NCI-H187 treated with DMSO at 0.1 percent for 48 hours (cell line): ENCODE results near the gene LDLRAP1.
"Not testable (repeated sequence)": the region's sequence is repeated elsewhere in the genome, so short reads cannot be mapped to it uniquely, and the experiment has no call there.

ENCODE experiments used
- DNase-seq: peaks from one replicate; lab custom pipeline; 2025; lab: John Stamatoyannopoulos, UW

Gene LDLRAP1

GRCh38 chr1:25577134-25577920, 33.9 kb downstream of the LDLRAP1 start:
- DNase-seq = no peak

DNA sequence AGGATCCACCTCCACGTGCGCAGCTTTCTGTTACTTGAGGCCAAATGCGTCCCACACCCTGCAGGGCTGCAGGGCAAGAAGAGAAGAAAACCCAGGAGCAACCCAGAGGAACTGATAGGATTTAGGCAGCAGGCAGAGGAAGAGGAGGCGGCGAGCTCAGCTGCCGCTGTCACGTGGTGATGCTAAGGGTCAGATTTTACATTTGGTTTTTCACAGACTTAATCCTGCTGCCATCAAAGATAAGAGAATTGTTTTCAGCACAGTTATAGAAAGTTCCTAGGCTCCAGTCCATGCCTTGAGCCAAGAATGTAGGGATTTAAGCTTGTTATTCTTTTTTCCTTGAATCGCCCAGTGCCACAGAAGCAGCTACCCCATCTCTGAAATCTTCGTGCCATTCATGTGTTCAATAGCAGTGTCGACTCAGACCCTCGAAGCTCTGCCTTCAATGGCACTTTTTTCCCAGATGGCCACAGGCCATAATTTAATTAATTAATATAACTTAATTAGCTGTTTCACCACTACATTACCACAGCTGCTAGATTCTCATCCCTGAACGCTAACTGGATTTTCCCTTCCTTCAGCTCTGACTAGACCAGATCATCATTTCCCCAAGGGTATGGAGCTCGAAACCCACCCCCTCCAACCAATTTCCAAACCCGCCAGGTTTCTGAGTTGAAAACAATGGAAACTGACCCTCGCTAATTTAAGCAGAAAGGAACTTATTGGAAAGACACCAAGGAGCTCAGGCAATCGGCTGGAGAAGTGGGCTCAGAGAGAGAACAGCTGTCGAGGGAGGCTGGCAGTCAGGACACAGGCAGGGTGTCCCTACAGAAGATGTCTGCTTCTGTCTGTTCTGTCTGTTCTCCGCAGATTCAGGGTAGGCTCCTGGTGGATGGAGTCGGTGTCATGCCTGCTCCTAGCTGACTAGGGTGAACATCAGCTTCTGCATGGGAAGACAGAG, 36.2 kb downstream of the LDLRAP1 start:
- no peak for DNase-seq

DNA sequence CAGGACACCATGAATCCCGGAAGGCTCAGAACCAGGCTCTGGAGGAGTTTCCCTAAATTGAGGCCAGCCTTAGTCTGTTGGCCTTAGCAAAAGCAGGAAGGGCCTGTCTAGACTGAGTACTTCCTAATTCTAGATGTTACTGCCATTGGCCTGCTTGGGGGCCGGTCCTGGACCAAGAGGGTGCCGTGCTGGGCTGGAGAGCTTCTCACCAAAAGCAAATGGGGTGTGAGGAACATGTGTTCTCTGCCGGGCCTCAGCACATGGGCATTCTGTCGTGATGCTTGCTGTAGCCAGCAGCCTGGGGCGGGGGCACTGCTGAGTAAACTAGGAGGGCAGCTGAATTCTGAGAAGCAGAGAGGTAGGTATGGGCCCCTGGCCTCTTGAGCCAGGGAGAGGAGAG, 37.5 kb downstream of the LDLRAP1 start:
- no peak for DNase-seq

DNA sequence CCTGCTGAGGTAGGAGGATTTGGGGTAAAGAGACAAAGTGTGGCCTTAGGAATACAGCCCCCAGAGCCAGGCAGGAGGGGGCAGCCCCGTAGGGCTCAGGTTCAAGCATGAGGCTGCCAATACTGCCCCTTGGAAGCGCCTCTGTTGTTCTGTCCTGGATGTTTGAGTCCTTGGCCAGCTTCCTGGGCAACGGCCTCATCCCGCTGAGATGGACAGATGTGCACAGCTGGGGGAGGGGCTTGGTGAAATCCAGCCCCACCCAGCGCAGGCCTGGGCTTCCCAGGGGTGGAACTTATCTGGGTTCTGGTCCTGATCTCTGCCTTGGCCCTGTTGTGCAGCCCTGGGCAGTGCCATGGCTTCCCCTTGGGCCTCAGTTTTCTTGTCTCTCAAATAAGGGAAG, 38.4 kb downstream of the LDLRAP1 start:
- DNase-seq = no peak

DNA sequence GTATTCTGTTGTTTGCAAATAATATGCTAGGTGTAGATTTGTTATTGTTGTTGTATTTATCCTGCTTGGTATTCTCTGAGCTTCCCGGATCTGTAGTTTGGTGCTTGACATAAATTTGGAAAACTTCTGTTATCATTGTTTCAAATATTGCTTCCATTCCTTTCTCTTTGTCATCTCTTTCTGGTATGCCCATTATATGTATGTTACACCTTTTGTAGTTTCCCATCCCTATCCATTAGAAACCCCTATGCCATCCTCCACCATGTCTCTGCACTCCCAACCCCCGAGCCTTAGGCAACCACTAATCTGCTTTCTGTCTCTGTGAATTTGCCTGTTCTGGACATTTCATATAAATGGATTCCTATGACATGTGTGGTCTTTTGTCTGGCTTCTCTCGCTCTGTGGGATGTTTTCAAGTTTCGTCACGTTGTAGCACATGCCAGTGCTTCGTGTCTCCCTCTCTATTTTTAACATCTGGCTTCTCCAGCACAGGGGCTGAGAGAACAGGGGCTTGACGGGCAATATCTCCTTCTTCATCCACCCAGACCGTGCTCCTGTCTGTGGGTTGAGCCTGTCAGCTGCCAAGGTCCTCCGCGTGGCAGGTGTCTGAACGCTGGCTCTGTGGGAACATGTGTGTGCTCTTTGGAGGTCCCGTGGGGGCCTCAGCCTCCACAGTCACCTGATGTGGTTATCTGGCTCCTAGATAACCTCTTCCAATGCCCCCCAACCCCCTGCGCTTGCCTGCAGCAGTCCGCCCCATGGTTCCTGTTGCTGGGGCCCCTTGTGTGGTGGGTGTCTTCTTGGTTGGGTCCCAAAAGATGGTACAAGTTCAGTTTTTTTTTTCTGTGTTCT, 40.3 kb downstream of the LDLRAP1 start:
- DNase-seq = no peak

- DNase-seq = no peak
Observed at GRCh38 chr1:25586181-25586588, 42.8 kb downstream of the LDLRAP1 start.

DNA sequence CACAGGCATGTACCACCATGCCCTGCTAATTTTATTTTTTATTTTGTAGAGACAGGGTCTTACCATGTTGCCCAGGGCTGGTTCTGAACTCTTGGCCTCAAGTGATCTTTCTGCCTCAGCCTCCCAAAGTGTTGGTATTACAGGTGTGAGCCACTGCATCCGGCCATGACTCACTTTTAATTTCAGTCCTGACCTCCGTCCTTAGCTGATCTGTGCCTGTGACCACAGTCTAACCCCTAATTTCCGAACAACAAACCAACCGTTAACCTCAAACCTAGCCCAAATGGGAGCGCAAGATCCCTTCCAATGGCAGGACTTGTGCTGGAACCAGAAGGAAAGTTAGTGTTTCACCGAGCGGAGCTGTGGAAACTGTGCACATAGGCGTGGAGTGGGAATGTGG, 43.9 kb downstream of the LDLRAP1 start:
- DNase-seq = no peak

DNA sequence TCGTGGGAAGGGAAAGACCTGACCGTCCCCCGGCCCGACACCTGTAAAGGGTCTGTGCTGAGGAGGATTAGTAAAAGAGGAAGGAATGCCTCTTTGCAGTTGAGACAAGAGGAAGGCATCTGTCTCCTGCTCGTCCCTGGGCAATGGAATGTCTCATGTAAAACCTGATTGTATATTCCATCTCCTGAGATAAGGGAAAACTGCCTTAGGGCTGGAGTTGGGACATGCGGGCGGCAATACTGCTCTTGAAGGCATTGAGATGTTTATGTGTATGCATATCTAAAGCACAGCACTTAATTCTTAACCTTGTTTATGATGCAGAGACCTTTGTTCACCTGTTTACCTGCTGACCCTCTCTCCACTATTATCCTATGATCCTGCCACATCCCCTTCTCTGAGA, 44.8 kb downstream of the LDLRAP1 start:
- not testable (repeated sequence) for DNase-seq

- not testable (repeated sequence) for DNase-seq
Observed at GRCh38 chr1:25588786-25589185, 45.4 kb downstream of the LDLRAP1 start.

DNA sequence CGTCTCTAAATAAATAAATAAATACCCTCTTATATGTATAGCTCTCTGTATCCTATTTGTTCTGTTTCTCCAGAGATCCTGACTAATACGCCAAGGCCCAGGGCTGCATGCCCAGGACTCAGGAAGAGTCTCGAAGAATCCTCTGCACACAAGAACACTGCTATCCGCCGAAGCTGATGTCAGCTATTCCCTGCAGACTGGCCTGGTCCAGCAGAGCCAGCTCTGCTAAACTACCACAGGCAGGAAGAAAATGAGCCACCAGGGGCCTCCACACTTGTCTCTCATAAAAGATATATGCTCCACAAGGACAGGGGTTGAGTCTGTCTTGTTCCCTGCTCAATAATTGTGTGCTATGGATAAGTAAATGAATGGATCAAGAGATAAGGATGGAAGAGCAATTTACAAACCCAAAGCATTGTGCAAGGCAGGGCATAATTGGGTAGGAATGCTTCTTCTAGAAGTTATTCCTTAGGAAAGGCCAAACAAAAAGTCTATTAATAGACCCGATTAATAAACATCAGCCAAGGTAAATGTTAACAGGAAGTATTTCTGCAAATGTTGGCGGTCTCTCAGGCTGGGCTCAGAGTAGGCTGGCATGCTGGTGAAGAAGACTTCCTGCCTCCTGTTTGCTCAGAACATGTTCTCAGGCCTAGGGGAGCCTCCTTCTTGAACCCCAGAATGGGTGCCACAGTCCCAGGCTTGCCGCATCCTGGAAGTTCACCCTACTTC, 46.9 kb downstream of the LDLRAP1 start:
- no peak for DNase-seq

DNA sequence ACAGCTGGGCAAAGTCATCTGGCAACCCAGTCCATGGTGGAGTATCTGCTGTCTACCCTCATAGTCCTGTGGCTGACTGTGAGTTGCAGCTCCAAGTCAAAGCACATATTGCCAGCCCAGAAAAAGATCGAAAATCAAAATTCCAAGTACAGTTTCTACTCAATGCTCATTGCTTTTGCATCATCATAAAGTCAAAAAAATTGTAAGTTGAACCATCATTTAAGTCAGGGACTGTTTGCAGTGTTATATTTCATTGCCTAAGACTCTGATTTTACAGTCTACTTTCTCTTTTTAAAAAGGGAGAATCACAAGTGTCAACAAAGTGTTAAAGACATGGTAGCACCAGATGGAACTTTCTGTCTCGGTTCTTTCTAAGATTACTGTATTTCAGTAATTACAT, 50.5 kb downstream of the LDLRAP1 start:
- no peak for DNase-seq

DNA sequence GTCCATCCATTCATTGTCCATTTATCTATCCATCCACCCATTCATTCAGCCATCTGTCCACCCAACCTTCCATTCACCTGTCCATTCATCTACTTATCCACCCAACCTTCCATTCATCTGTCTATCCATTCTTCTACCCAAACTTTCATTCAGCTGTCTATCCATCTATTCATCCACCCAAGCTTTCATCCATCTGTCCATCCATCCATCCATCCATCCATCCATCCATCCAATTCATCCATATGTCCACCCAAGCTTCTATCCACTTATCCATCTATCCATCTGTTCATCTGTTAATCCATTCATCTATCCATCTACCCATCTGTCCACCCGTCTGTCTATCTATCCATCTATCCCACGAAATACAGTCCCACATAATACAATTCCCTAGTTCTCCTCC, 51.6 kb downstream of the LDLRAP1 start:
- no peak for DNase-seq

DNA sequence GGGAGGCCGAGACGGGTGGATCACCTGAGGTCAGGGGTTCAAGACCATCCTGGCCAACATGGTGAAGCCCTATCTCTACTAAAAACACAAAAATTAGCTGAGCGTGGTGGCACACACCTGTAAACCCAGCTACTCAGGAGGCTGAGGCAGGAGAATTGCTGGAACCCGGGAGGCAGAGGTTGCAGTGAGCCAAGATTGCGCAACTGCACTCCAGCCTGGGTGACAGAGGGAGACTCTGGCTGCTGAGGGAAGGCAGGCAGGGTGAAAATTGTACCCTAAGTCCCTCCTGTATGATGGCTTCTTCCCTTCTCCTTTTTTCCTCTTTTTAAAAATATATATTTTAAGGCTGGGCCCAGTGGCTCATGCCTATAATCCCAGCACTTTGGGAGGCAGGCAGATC, 53.2 kb downstream of the LDLRAP1 start:
- DNase-seq = not testable (repeated sequence)

GRCh38 chr1:25598879-25599278, 55.5 kb downstream of the LDLRAP1 start:
- no peak for DNase-seq

- no peak for DNase-seq
Observed at GRCh38 chr1:25599969-25600610, 56.7 kb downstream of the LDLRAP1 start.

DNA sequence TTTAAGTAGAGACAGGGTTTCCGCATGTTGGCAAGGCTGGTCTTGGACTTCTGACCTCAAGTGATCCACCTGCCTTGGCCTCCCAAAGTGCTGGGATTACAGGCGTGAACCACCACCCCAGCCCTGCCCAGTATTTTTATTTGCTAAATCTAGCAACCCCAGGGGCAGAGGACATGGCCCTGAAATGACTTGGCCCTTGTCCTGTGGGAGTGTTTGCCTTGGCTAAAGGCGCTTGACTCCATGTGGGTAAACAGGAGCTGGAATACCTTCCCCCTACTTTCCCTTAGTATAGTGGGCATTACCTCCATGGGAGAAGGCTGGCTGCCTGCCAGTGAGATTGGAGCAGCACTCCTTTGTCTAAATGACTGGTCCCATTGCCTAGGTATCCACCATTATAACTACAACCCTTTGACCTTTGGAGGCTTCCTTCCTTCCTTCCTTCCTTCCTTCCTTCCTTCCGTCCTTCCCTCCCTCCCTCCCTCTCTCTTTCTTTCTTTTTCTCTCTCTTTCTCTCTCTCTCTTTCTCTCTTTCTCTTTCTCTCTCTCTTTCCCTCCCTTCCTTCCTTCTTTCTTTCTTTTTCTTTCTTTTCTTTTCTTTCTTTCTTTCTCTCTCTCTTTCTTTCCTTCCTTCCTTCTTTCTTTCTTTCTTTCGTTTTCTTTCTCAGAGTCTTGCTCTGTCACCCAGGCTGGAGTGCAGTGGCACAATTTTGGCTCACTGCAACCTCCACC, 57.7 kb downstream of the LDLRAP1 start:
- DNase-seq = not testable (repeated sequence)

DNA sequence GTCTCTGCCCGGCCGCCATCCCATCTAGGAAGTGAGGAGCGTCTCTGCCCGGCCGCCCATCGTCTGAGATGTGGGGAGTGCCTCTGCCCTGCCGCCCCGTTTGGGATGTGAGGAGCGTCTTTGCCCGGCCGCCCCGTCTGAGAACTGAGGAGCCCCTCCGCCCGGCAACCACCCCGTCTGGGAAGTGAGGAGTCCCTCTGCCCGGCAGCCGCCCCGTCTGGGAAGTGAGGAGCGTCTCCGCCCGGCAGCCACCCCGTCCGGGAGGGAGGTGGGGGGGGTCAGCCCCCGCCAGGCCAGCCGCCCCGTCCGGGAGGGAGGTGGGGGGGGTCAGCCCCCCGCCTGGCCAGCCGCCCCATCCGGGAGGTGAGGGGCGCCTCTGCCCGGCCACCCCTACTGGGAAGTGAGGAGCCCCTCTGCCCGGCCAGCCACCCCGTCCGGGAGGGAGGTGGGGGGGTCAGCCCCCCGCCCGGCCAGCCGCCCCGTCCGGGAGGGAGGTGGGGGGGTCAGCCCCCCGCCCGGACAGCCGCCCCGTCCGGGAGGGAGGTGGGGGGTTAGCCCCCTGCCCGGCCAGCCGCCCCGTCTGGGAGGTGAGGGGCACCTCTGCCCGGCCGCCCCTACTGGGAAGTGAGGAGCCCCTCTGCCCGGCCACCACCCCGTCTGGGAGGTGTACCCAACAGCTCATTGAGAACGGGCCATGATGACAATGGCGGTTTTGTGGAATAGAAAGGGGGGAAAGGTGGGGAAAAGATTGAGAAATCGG, 60.6 kb downstream of the LDLRAP1 start:
- not testable (repeated sequence) for DNase-seq

GRCh38 chr1:25607123-25607522, 63.7 kb downstream of the LDLRAP1 start:
- DNase-seq = no peak

DNA sequence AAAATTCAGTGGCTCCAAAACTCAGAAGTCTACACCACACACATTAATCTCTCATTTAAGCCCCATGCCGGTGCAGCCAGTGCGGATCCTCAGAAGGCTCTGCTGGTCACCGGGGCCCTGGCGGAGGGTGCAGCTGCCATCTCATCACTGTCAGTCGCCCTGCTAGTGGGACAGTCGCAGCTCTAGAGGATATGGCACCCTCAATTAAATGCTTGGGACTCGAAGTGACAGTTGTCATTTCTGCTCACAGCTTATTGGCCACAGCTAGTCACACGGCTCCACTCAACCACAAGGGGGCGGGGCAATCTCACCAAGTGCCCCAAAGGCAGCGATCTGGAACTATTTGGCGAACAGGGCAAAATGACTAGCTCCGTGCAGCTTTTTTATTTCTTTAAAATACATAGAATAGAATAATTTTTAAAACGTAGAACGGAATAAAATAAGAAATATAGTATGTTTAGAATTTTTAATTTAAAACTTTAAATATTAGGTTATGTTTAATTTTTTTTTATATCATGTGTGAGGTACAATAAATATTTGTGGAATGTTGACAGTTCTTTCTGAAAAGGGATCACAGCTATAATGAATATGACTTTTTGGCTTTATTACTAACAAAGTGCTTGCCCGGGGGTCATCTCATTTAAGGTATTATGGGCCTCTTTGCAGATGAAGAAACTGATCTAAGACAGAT, 65.2 kb downstream of the LDLRAP1 start:
- DNase-seq = peak; percentile 24
